ENCODE measurements around the gene PPP2R5E. TPM values are rescaled to one million over a fixed set of nuclear protein-coding genes. Genes with fewer than 3 reads are reported as not detected.
"Not testable (repeated sequence)": the region's sequence is repeated elsewhere in the genome, so short reads cannot be mapped to it uniquely, and the experiment has no call there.

The PPP2R5E gene
- total RNA-seq, 4 donors from 2014 or later: 10.5 to 45.2 (median 27.8) TPM

- TF ChIP-seq CTCF (IDR thresholded peaks at IDR 0.05): no peak
- TF ChIP-seq POLR2AphosphoS5 (IDR thresholded peaks at IDR 0.05): no peak
- no peak for TF ChIP-seq EP300 (IDR thresholded peaks at IDR 0.05; ENCODE audit: low read depth)
- TF ChIP-seq POLR2A (IDR thresholded peaks at IDR 0.05): no peak
- in situ Hi-C loops (cut with MboI; ENCODE audit: low pct_ligation_motif_present in 1 of 4, low pct_unique_long_range_greater_than_20kb in 1 of 4, low sequenced_read_pairs in 3 of 4): loop anchor here in 3 of 4 donors (25.0 kb wide), 2 partner anchors 384 to 409 kb away; no protein-coding TSS in a partner anchor
- intact Hi-C loops (cut with DNase I; ENCODE audit: low total_unique reads): no loop called here
Observed at GRCh38 chr14:63378444-63378843, 164.7 kb downstream of the PPP2R5E start.

GRCh38 chr14:63375769-63376168, 167.4 kb downstream of the PPP2R5E start:
- H3K4me3 ChIP-seq: no peak overlapping the region
- no peak for DNase-seq
- 64 to 70% methylated on average over 3 of the region's 3 CpGs for WGBS, 2 donors (ENCODE audit: low coverage in 1 of 2)
- peaks cover 0 to 21% (median 2%) of the 10 kb centered on the region in 4 donors for H3K36me3 ChIP-seq
- no peaks in the 10 kb centered on the region for H3K4me1 ChIP-seq
- H3K27ac ChIP-seq: no peak overlapping the region
- intact Hi-C loops (cut with DNase I; ENCODE audit: low total_unique reads) (no loop called here), in situ Hi-C loops (cut with MboI; ENCODE audit: low pct_ligation_motif_present in 1 of 4, low pct_unique_long_range_greater_than_20kb in 1 of 4, low sequenced_read_pairs in 3 of 4) (loop anchor here in 3 of 4 donors (25.0 kb wide), 2 partner anchors 387 to 412 kb away; no protein-coding TSS in a partner anchor)
- H3K9me3 ChIP-seq: no peaks in the 10 kb centered on the region
- no peaks in the 10 kb centered on the region for H3K27me3 ChIP-seq
- TF ChIP-seq POLR2AphosphoS5 (IDR thresholded peaks at IDR 0.05) (no peak), CTCF (IDR thresholded peaks at IDR 0.05) (no peak), EP300 (IDR thresholded peaks at IDR 0.05; ENCODE audit: low read depth) (no peak), POLR2A (IDR thresholded peaks at IDR 0.05) (no peak)

More at GRCh38 chr14:63378444-63378843, 164.7 kb downstream of the PPP2R5E start:
- no peaks in the 10 kb centered on the region for H3K4me1 ChIP-seq
- DNase-seq: no peak
- H3K27me3 ChIP-seq: no peaks in the 10 kb centered on the region
- 97 to 100% methylated on average over 2 of the region's 2 CpGs for WGBS, 2 donors (ENCODE audit: low coverage in 1 of 2)
- no peak overlapping the region for H3K4me3 ChIP-seq
- H3K36me3 ChIP-seq: peaks cover 0 to 43% (median 7%) of the 10 kb centered on the region in 4 donors
- H3K27ac ChIP-seq: no peak overlapping the region
- H3K9me3 ChIP-seq: no peaks in the 10 kb centered on the region

GRCh38 chr14:63371613-63372012, 171.6 kb downstream of the PPP2R5E start:
- DNase-seq; intact Hi-C loops (cut with DNase I; ENCODE audit: low total_unique reads); in situ Hi-C loops (cut with MboI; ENCODE audit: low pct_ligation_motif_present in 1 of 4, low pct_unique_long_range_greater_than_20kb in 1 of 4, low sequenced_read_pairs in 3 of 4); H3K4me3 ChIP-seq; H3K9me3 ChIP-seq; H3K27me3 ChIP-seq; H3K4me1 ChIP-seq; H3K27ac ChIP-seq: not testable (repeated sequence)
- H3K36me3 ChIP-seq: peaks cover 0 to 19% (median 0%) of the 10 kb centered on the region in 4 donors
- 69 to 79% methylated on average over 2 of the region's 2 CpGs for WGBS, 2 donors (ENCODE audit: low coverage in 1 of 2)

- TF ChIP-seq EP300 (IDR thresholded peaks at IDR 0.05; ENCODE audit: low read depth) (no peak), POLR2AphosphoS5 (IDR thresholded peaks at IDR 0.05) (no peak), CTCF (IDR thresholded peaks at IDR 0.05) (no peak), POLR2A (IDR thresholded peaks at IDR 0.05) (no peak)
Observed at GRCh38 chr14:63371033-63371432, 172.1 kb downstream of the PPP2R5E start.

More at GRCh38 chr14:63371033-63371432, 172.1 kb downstream of the PPP2R5E start:
- Histone ChIP-seq H3K27me3 (no peaks in the 10 kb centered on the region), H3K27ac (no peak overlapping the region), H3K4me3 (no peak overlapping the region), H3K9me3 (no peaks in the 10 kb centered on the region), H3K4me1 (no peaks in the 10 kb centered on the region), H3K36me3 (peaks cover 0 to 18% (median 0%) of the 10 kb centered on the region in 4 donors)
- in situ Hi-C loops (cut with MboI; ENCODE audit: low pct_ligation_motif_present in 1 of 4, low pct_unique_long_range_greater_than_20kb in 1 of 4, low sequenced_read_pairs in 3 of 4) (no loop called here), intact Hi-C loops (cut with DNase I; ENCODE audit: low total_unique reads) (no loop called here)
- no peak for DNase-seq
- 83 to 89% methylated on average over 2 to 4 of the region's 4 CpGs for WGBS, 2 donors (ENCODE audit: low coverage in 1 of 2)

All from transverse colon (tissue), 4 donors.